Retinal pigment epithelial cell (primary cell): Measurements from ENCODE around the gene KCNIP1.

Experiments
- DNase-seq: peaks from one replicate; pipeline ENCODE4 v3.0.0-alpha.2; 2010; ENCODE audit warnings: low read depth
- H3K4me3 ChIP-seq: 2 replicates; pipeline ENCODE4 v1.5.1; 2011; ENCODE audit warnings: mild to moderate bottlenecking, low read length, control low read depth, moderate library complexity
- TF ChIP-seq, protein P1 (sequence below): conservative IDR thresholded peaks from 2 replicates; pipeline ENCODE4 v1.5.1; 2011; ENCODE audit warnings: low read depth, low read length, control low read depth, inconsistent platforms

The KCNIP1 gene

DNA sequence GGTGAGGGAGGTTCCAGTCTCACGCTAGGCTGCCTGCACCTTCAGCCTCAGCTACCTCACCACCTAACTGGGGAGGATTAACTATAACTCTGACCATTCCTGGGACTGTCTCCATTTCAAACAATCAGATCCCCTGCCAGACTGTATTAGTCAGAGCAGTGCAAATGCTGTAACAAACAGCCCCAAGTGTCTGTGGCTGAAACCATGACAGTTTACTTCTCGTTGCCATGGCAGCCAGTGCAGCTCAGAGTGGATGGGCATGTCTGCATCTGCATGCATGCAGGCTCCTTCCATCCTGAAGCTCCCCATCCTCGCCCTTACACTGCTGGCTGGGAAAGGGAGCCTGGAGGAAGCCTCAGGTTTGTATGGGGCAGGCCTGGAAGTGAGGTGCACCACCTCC lies 86.7 kb downstream of the KCNIP1 start:
- DNase-seq, result no peak
- H3K4me3 ChIP-seq, result no peak overlapping the region
- TF ChIP-seq, protein P1, sequence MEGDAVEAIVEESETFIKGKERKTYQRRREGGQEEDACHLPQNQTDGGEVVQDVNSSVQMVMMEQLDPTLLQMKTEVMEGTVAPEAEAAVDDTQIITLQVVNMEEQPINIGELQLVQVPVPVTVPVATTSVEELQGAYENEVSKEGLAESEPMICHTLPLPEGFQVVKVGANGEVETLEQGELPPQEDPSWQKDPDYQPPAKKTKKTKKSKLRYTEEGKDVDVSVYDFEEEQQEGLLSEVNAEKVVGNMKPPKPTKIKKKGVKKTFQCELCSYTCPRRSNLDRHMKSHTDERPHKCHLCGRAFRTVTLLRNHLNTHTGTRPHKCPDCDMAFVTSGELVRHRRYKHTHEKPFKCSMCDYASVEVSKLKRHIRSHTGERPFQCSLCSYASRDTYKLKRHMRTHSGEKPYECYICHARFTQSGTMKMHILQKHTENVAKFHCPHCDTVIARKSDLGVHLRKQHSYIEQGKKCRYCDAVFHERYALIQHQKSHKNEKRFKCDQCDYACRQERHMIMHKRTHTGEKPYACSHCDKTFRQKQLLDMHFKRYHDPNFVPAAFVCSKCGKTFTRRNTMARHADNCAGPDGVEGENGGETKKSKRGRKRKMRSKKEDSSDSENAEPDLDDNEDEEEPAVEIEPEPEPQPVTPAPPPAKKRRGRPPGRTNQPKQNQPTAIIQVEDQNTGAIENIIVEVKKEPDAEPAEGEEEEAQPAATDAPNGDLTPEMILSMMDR, result no peak

DNA sequence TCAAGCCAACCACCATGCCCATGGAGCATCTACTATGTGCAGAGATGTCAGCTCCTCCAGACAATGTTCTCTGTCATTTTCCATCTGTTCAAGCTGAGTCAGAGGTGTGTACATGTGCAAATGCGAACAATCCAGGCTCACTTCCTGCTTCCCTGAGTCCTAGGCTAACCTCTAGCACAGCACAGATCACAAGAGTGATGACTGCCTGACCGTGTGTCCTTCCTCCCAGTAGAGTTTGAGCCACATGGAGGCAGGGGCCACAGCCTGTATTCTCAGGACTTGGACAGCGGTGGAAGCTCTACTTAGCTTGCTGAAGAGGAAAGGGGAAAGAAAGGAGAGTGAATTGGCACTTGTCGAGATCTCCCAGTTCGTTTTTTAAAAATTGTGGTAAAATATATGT lies 87.2 kb downstream of the KCNIP1 start:
- TF ChIP-seq, protein P1, result no peak
- no peak for DNase-seq
- H3K4me3 ChIP-seq, result no peak overlapping the region

DNA sequence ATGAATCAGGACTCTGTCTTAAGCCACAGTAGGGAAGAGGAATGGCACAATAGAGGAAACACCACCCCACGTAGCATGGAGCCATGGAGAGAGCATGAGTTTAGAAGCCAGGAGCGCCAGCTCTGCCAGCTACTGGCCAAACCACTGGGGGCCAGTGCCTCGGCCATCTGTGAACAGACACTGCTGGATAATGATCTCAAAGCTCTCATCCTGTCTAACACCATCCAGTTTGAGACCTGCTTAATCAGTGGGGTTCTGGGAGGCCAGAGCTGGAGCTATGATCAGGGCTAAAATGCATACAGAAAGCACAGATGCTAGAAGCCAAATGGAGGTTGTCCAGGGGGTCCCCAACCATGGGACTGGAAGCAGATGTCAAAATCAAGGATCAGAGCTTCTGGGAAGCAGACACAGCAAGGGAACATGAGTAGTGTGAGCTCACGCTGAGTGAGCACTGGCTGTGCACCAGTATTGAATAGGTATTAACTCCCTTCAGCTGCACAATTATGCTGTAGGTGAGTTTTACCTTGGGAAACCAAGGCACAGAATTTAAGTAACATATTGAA lies 92.7 kb downstream of the KCNIP1 start:
- no peak for DNase-seq
- TF ChIP-seq, protein P1, result no peak
- H3K4me3 ChIP-seq, result no peak overlapping the region

DNA sequence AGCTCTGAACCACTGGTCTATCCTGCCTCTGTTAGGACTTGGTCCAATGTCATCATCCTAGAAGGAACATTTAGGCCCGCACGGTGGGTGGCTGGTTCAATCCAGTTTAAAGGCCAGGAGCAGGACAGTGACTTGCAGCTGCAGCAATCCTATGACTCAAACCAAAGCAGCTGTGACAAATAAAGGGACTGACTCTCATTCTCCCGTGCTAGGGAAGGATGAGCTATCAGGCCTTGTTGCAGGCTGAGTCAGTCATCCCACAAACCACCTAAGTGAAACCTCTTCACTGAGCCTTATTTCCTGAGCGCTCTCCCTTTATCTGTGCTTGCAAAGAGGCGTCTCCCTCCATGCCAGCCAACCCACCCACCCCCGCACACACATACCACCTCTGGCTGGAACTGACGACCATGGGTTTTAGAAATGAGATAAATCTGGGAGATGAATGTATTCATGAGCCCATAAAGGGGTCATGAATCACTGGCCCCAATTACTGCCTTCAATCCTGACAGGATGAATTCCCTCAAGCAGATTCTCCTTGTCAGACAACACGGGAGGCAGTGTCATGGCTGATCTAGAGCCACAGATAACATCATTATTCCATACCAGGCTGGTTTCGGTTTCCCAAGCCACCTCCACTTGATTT lies 93.4 kb downstream of the KCNIP1 start:
- no peak overlapping the region for H3K4me3 ChIP-seq
- DNase-seq, result no peak
- TF ChIP-seq, protein P1, result no peak

DNA sequence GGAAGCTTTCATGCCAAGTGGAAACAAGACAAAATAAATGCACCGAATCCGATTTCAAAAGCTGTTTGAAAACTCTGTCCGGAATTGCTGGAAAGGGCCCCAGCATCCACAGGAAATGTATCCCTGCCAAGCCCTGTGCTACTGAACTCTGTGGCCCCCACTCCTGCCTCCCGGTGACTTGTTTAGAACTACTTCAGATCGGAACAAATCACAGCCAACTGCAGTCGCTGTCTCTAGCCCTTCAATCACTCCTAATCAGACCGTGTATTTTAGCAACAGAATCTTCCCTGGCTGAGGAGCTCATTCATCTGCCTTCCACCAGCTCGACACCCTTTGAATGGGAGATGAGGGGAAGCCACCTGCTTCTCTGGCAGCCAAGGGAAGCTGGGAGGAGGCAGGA lies 94.1 kb downstream of the KCNIP1 start:
- TF ChIP-seq, protein P1, result no peak
- H3K4me3 ChIP-seq, result no peak overlapping the region
- DNase-seq, result no peak

DNA sequence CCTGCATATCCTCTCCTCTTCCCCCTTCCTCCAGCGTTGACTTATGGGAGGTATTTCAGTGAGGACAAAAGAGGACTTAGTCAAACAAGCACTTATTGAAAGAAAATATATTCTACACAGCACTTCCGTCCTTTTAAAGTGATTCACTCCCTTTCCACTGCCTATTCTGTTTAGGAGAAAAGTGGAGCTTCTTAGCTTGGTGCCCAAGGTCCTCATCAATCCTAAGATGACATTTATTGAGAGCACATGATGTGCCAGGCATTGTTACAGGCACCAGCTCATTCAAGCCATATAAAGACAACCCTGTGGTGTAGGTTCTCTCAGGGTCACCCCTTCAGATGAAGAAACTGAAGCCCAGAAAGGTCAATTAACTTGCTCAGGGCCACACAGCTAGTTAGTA lies 95.9 kb downstream of the KCNIP1 start:
- no peak for DNase-seq
- no peak overlapping the region for H3K4me3 ChIP-seq
- TF ChIP-seq, protein P1, result no peak

DNA sequence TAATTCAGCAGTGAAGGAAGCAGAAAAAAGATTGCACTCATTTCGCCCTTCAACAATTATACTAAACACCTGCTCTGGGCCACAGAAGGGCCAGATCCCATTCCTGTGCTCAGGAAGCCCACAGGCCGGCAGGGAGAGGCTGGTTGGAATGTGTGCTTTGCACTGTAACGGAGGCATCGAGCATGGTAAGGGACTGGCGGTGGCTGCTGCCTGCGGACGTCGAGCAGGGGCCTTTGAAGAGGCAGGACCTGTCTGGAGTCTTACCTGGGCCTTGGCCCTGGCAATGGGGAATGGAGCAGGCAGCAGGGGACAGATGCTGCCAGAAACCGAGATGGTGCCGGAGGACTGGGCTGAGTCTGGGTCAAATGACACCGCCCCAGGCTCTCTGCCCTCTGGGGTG lies 97.8 kb downstream of the KCNIP1 start:
- DNase-seq, result no peak
- TF ChIP-seq, protein P1, result no peak
- no peak overlapping the region for H3K4me3 ChIP-seq
